WTC11 (cell line): Measurements from ENCODE around the gene EEF1AKMT1. TPM values are rescaled to one million over a fixed set of nuclear protein-coding genes. Genes with fewer than 3 reads are reported as not detected.

ENCODE experiments used
- ATAC-seq: fragments of 200-7000 bp; cut with Tn5 transposase; 2 replicates; pipeline ENCODE4 v1.10.0; 2021; ENCODE audit warnings: mild to moderate bottlenecking, moderate library complexity
- CTCF ChIA-PET: fragments of 300-600 bp; sonication (Branson Sonifier 250); formaldehyde crosslinking; loops from one replicate; lab custom pipeline; 2021; ENCODE audit warnings: antibody characterized with exemption; lab: Charles Lee
- POLR2A ChIA-PET: fragments of 350-600 bp; sonication (Branson Sonifier 250); formaldehyde crosslinking; loops from one replicate; lab custom pipeline; 2021; ENCODE audit warnings: antibody characterized with exemption; lab: Charles Lee
- DNase-seq: peaks from one replicate; pipeline ENCODE4 v3.0.0; 2021; ENCODE audit warnings: low spot score
- H3K27ac Mint-ChIP-seq: 2 replicates; pipeline ENCODE4 v1.8.0; 2021; ENCODE audit warnings: mixed read lengths
- H3K27me3 Mint-ChIP-seq: 2 replicates; pipeline ENCODE4 v1.8.0; 2021; ENCODE audit warnings: low read depth, mild to moderate bottlenecking, moderate library complexity, mixed read lengths
- H3K36me3 Mint-ChIP-seq: 2 replicates; pipeline ENCODE4 v1.8.0; 2021; ENCODE audit warnings: mixed read lengths
- H3K4me1 Mint-ChIP-seq: 2 replicates; pipeline ENCODE4 v1.8.0; 2022; ENCODE audit warnings: mixed read lengths
- H3K4me3 Mint-ChIP-seq: 2 replicates; pipeline ENCODE4 v1.8.0; 2021; ENCODE audit warnings: mild to moderate bottlenecking, moderate library complexity, mixed read lengths
- H3K9me3 Mint-ChIP-seq: 2 replicates; pipeline ENCODE4 v1.8.0; 2021; ENCODE audit warnings: mixed read lengths
- ATF1 ChIP-seq: sonication (generic); formaldehyde crosslinking; IDR thresholded peaks from 2 replicates; pipeline ENCODE4 v1.8.1; 2023; ENCODE audit warnings: mild to moderate bottlenecking, moderate library complexity, missing genetic modification reagents
- FOXP1 ChIP-seq: sonication (generic); formaldehyde crosslinking; IDR thresholded peaks from 2 replicates; pipeline ENCODE4 v1.8.0; 2022; ENCODE audit warnings: missing genetic modification reagents, mild to moderate bottlenecking, moderate library complexity, borderline replicate concordance
- GABPB1 ChIP-seq: sonication (generic); formaldehyde crosslinking; IDR thresholded peaks from 2 replicates; pipeline ENCODE4 v1.8.1; 2023; ENCODE audit warnings: mild to moderate bottlenecking, missing genetic modification reagents
- JAZF1 ChIP-seq: fragments of 250-450 bp; sonication (Bioruptor Pico); IDR thresholded peaks from 2 replicates; pipeline ENCODE4 v1.9.0; 2021; ENCODE audit warnings: moderate library complexity, mild to moderate bottlenecking, inconsistent platforms
- OVOL2 ChIP-seq: fragments of 250-450 bp; sonication (Bioruptor Pico); IDR thresholded peaks from 2 replicates; pipeline ENCODE4 v1.9.0; 2021; ENCODE audit warnings: mild to moderate bottlenecking, borderline replicate concordance
- RORB ChIP-seq: fragments of 250-450 bp; sonication (Bioruptor Pico); IDR thresholded peaks from 2 replicates; pipeline ENCODE4 v1.9.0; 2021; ENCODE audit warnings: mild to moderate bottlenecking
- TEAD1 ChIP-seq: sonication (generic); formaldehyde crosslinking; IDR thresholded peaks from 2 replicates; pipeline ENCODE4 v1.8.0; 2022; ENCODE audit warnings: mild to moderate bottlenecking, missing genetic modification reagents
- TEAD4 ChIP-seq: sonication (generic); formaldehyde crosslinking; IDR thresholded peaks from 2 replicates; pipeline ENCODE4 v1.8.0; 2022; ENCODE audit warnings: mild to moderate bottlenecking, missing genetic modification reagents
- ZNF396 ChIP-seq: fragments of 250-450 bp; sonication (Bioruptor Pico); IDR thresholded peaks from 2 replicates; pipeline ENCODE4 v1.8.0; 2021; ENCODE audit warnings: mild to moderate bottlenecking, moderate library complexity, borderline replicate concordance
- total RNA-seq: library from RNA; stranded (reverse); gene quantifications from 3 replicates; pipeline ENCODE4 v1.2.3, GENCODE V29; 2021
- TF ChIP-seq, protein P1 (sequence below): sonication (generic); formaldehyde crosslinking; IDR thresholded peaks from 2 replicates; pipeline ENCODE4 v1.8.1; 2023; ENCODE audit warnings: mild to moderate bottlenecking, missing genetic modification reagents
- TF ChIP-seq, protein P2 (sequence below): fragments of 250-450 bp; sonication (Bioruptor Pico); IDR thresholded peaks from 2 replicates; pipeline ENCODE4 v2.1.2; 2022; ENCODE audit warnings: mild to moderate bottlenecking, moderate library complexity
- TF ChIP-seq, protein P3 (sequence below): fragments of 200-600 bp; IDR thresholded peaks from 2 replicates; pipeline ENCODE4 v1.8.0; 2022; ENCODE audit warnings: antibody characterized with exemption
- TF ChIP-seq, protein P4 (sequence below): fragments of 250-450 bp; sonication (Bioruptor Pico); IDR thresholded peaks from 2 replicates; pipeline ENCODE4 v1.9.0; 2021; ENCODE audit warnings: mild to moderate bottlenecking

EEF1AKMT1 gene
- total RNA-seq, 1 experiment from 2014 or later, result 2.6 TPM

DNA sequence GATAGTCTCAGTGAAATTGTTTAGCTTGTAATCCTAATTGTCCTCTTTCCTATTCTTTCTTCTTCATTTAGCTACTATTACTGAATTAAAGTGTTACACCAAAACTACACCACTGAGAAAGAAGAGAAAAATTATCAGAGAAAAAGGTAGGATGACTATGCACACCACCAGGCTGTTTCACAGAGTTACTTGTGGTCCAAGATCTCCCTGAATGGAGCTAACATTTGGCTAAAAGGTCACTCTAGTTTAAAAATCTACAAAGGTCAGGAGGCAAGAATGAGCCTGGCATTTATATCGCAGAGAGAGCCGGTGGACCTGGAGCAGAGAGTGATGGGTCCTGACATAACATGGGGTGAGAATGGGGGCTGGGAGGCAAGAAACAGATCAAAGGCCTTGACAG lies 37.0 kb upstream of the EEF1AKMT1 start (continued):
- TF ChIP-seq, protein P1, sequence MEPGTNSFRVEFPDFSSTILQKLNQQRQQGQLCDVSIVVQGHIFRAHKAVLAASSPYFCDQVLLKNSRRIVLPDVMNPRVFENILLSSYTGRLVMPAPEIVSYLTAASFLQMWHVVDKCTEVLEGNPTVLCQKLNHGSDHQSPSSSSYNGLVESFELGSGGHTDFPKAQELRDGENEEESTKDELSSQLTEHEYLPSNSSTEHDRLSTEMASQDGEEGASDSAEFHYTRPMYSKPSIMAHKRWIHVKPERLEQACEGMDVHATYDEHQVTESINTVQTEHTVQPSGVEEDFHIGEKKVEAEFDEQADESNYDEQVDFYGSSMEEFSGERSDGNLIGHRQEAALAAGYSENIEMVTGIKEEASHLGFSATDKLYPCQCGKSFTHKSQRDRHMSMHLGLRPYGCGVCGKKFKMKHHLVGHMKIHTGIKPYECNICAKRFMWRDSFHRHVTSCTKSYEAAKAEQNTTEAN (CRISPR knock-in tag), result no peak
- no peak for TF ChIP-seq ATF1 (CRISPR knock-in tag)
- TF ChIP-seq, protein P2, sequence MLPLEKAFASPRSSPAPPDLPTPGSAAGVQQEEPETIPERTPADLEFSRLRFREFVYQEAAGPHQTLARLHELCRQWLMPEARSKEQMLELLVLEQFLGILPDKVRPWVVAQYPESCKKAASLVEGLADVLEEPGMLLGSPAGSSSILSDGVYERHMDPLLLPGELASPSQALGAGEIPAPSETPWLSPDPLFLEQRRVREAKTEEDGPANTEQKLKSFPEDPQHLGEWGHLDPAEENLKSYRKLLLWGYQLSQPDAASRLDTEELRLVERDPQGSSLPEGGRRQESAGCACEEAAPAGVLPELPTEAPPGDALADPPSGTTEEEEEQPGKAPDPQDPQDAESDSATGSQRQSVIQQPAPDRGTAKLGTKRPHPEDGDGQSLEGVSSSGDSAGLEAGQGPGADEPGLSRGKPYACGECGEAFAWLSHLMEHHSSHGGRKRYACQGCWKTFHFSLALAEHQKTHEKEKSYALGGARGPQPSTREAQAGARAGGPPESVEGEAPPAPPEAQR (CRISPR knock-in tag), result no peak

DNA sequence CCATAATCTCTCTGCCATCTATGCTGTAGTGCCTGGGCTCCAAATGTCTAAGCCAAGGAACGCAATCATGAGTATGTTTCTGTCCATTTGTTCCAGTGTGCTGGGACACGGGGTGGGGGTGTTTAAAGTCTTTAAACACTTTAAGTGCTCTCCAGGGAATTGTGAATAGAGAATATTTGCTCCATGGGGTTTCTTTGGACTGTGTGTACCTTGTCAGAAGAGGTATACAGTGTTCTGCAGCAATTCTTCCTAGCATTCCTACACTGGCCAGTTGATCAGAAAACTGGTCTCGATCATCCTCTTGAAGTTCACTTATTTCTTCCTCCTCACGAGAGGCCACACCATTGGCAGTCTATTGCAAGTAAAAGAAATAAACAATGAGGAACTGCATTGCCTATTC lies 35.1 kb upstream of the EEF1AKMT1 start:
- Mint-ChIP-seq H3K27me3 (no peaks in the 10 kb centered on the region), H3K4me1 (no peaks in the 10 kb centered on the region), H3K9me3 (no peaks in the 10 kb centered on the region), H3K4me3 (no peak overlapping the region), H3K36me3 (peaks cover 15% of the 10 kb centered on the region), H3K27ac (no peak overlapping the region)
- ATAC-seq (no peak), DNase-seq (no peak)
- TF ChIP-seq OVOL2 (CRISPR knock-in tag) (no peak), FOXP1 (CRISPR knock-in tag) (no peak)
- CTCF ChIA-PET, result no interaction called here
- POLR2A ChIA-PET, result no interaction called here

DNA sequence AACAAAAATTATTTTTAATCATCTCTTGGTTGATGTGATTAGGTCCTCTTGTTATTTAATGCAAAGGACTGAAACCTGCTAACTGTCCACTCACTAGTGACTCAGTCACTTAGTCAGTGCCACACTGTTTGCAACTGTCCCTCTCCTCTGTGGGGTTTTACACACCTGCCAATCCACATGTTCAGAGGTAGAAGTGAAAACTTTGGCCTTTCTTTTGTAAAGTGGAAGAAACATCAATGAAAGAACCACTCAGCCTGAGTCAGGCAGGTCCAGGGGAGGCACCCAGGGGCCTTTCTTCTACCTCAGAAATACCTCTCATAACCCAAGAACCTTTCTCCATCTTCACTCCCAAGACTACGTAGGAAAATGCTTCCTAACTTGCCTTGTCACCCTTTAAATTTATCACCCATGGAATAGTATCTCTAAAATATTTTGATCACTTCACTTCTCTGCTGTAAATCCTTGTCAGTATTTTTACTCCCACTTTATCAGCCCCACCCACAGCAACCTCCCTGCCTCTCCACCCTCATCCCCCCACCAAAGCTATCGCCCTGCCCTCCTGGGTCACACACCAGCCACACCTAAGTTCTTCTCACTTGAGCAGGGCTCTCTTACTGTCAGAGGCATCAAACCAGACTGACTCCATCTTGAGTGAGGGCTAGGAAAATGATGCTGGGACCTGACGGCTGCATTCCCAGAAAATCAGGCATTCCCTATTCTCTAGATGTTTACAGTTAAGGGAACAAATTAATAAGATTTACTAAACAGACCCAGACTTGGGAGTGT lies 29.6 kb upstream of the EEF1AKMT1 start:
- Mint-ChIP-seq H3K27ac (peak overlapping the region; percentile 55; the same call in 1 of the 2 replicates), H3K4me3 (no peak overlapping the region), H3K9me3 (no peaks in the 10 kb centered on the region), H3K4me1 (no peaks in the 10 kb centered on the region), H3K27me3 (no peaks in the 10 kb centered on the region), H3K36me3 (peaks cover 19% of the 10 kb centered on the region)
- DNase-seq (no peak), ATAC-seq (no peak)
- no peak for TF ChIP-seq TEAD1 (CRISPR knock-in tag)
- TF ChIP-seq, protein P3, sequence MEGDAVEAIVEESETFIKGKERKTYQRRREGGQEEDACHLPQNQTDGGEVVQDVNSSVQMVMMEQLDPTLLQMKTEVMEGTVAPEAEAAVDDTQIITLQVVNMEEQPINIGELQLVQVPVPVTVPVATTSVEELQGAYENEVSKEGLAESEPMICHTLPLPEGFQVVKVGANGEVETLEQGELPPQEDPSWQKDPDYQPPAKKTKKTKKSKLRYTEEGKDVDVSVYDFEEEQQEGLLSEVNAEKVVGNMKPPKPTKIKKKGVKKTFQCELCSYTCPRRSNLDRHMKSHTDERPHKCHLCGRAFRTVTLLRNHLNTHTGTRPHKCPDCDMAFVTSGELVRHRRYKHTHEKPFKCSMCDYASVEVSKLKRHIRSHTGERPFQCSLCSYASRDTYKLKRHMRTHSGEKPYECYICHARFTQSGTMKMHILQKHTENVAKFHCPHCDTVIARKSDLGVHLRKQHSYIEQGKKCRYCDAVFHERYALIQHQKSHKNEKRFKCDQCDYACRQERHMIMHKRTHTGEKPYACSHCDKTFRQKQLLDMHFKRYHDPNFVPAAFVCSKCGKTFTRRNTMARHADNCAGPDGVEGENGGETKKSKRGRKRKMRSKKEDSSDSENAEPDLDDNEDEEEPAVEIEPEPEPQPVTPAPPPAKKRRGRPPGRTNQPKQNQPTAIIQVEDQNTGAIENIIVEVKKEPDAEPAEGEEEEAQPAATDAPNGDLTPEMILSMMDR, result no peak
- TF ChIP-seq ATF1 (CRISPR knock-in tag), result no peak
- TF ChIP-seq ZNF396 (CRISPR knock-in tag), result no peak
- TF ChIP-seq JAZF1 (CRISPR knock-in tag), result no peak
- TF ChIP-seq, protein P4, sequence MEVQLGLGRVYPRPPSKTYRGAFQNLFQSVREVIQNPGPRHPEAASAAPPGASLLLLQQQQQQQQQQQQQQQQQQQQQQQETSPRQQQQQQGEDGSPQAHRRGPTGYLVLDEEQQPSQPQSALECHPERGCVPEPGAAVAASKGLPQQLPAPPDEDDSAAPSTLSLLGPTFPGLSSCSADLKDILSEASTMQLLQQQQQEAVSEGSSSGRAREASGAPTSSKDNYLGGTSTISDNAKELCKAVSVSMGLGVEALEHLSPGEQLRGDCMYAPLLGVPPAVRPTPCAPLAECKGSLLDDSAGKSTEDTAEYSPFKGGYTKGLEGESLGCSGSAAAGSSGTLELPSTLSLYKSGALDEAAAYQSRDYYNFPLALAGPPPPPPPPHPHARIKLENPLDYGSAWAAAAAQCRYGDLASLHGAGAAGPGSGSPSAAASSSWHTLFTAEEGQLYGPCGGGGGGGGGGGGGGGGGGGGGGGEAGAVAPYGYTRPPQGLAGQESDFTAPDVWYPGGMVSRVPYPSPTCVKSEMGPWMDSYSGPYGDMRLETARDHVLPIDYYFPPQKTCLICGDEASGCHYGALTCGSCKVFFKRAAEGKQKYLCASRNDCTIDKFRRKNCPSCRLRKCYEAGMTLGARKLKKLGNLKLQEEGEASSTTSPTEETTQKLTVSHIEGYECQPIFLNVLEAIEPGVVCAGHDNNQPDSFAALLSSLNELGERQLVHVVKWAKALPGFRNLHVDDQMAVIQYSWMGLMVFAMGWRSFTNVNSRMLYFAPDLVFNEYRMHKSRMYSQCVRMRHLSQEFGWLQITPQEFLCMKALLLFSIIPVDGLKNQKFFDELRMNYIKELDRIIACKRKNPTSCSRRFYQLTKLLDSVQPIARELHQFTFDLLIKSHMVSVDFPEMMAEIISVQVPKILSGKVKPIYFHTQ, result no peak
- TF ChIP-seq TEAD4, result no peak
- no peak for TF ChIP-seq RORB
- TF ChIP-seq OVOL2 (CRISPR knock-in tag), result no peak
- TF ChIP-seq GABPB1, result no peak
- ChIA-PET POLR2A (no interaction called here), CTCF (no interaction called here)
